Nephron progenitor cell (in vitro differentiated cells): ENCODE results near the gene MTM1.

Experiments used
- DNase-seq: peaks from one replicate; pipeline ENCODE4 v3.0.0; 2021
- H3K27ac Mint-ChIP-seq: 2 replicates; pipeline ENCODE4 v1.8.0; 2021; ENCODE audit warnings: mild to moderate bottlenecking, moderate library complexity, mixed read lengths
- H3K27me3 Mint-ChIP-seq: 2 replicates; pipeline ENCODE4 v1.8.0; 2021; ENCODE audit warnings: mild to moderate bottlenecking, low read depth, mixed read lengths; ENCODE audit not compliant: poor library complexity
- H3K36me3 Mint-ChIP-seq: 2 replicates; pipeline ENCODE4 v1.8.0; 2021; ENCODE audit warnings: low read depth, mixed read lengths
- H3K4me1 Mint-ChIP-seq: 2 replicates; pipeline ENCODE4 v1.8.0; 2021; ENCODE audit warnings: mixed read lengths
- H3K4me3 Mint-ChIP-seq: 2 replicates; pipeline ENCODE4 v1.8.0; 2021; ENCODE audit warnings: mild to moderate bottlenecking, moderate library complexity, mixed read lengths
- H3K9me3 Mint-ChIP-seq: 2 replicates; pipeline ENCODE4 v1.8.0; 2021; ENCODE audit warnings: mild to moderate bottlenecking, moderate library complexity, mixed read lengths
- CTCF ChIP-seq: fragments of 200-600 bp; sonication (generic); IDR thresholded peaks from 2 replicates; pipeline ENCODE4 v1.5.0; 2021; ENCODE audit warnings: antibody characterized with exemption

MTM1 gene

GRCh38 chrX:150700107-150700506, 131.7 kb downstream of the MTM1 start:
- no peaks in the 10 kb centered on the region for H3K27me3 Mint-ChIP-seq
- DNase-seq: no peak
- no peak overlapping the region for H3K27ac Mint-ChIP-seq
- peaks cover 5% of the 10 kb centered on the region for H3K4me1 Mint-ChIP-seq
- TF ChIP-seq CTCF: no peak
- peaks cover 23% of the 10 kb centered on the region for H3K9me3 Mint-ChIP-seq
- H3K36me3 Mint-ChIP-seq: peaks cover 27% of the 10 kb centered on the region
- H3K4me3 Mint-ChIP-seq: no peak overlapping the region

- no peaks in the 10 kb centered on the region for H3K4me1 Mint-ChIP-seq
- H3K9me3 Mint-ChIP-seq: peaks cover 15% of the 10 kb centered on the region
- H3K36me3 Mint-ChIP-seq: peaks cover 34% of the 10 kb centered on the region
- H3K27me3 Mint-ChIP-seq: no peaks in the 10 kb centered on the region
- no peak for TF ChIP-seq CTCF
- no peak for DNase-seq
- H3K4me3 Mint-ChIP-seq: no peak overlapping the region
- no peak overlapping the region for H3K27ac Mint-ChIP-seq
Measured at GRCh38 chrX:150701377-150701776, 133.0 kb downstream of the MTM1 start.

GRCh38 chrX:150702966-150703694, 134.7 kb downstream of the MTM1 start:
- H3K9me3 Mint-ChIP-seq: peaks cover 18% of the 10 kb centered on the region
- no peak for DNase-seq
- H3K4me1 Mint-ChIP-seq: no peaks in the 10 kb centered on the region
- H3K36me3 Mint-ChIP-seq: peaks cover 48% of the 10 kb centered on the region
- H3K27me3 Mint-ChIP-seq: no peaks in the 10 kb centered on the region
- H3K27ac Mint-ChIP-seq: no peak overlapping the region
- no peak overlapping the region for H3K4me3 Mint-ChIP-seq
- TF ChIP-seq CTCF: no peak

- H3K4me3 Mint-ChIP-seq: no peak overlapping the region
- no peak for DNase-seq
- peaks cover 3% of the 10 kb centered on the region for H3K27me3 Mint-ChIP-seq
- peaks cover 18% of the 10 kb centered on the region for H3K9me3 Mint-ChIP-seq
- no peak overlapping the region for H3K27ac Mint-ChIP-seq
- no peaks in the 10 kb centered on the region for H3K4me1 Mint-ChIP-seq
- TF ChIP-seq CTCF: no peak
- peaks cover 48% of the 10 kb centered on the region for H3K36me3 Mint-ChIP-seq
Measured at GRCh38 chrX:150703695-150703974, 135.2 kb downstream of the MTM1 start.

- Mint-ChIP-seq H3K4me1 (no peaks in the 10 kb centered on the region), H3K9me3 (peaks cover 19% of the 10 kb centered on the region), H3K27me3 (peaks cover 3% of the 10 kb centered on the region), H3K27ac (no peak overlapping the region), H3K36me3 (peaks cover 49% of the 10 kb centered on the region), H3K4me3 (no peak overlapping the region)
- DNase-seq: no peak
- no peak for TF ChIP-seq CTCF
Measured at GRCh38 chrX:150704030-150704613, 135.7 kb downstream of the MTM1 start.

- Mint-ChIP-seq H3K27me3 (peaks cover 3% of the 10 kb centered on the region), H3K4me3 (no peak overlapping the region), H3K36me3 (peaks cover 13% of the 10 kb centered on the region), H3K4me1 (no peaks in the 10 kb centered on the region), H3K27ac (no peak overlapping the region), H3K9me3 (peaks cover 11% of the 10 kb centered on the region)
- no peak for DNase-seq
- TF ChIP-seq CTCF: no peak
Measured at GRCh38 chrX:150712619-150713018, 144.2 kb downstream of the MTM1 start.
